Germinal center (tissue), 1 donor: ENCODE measurements around the gene GLIS1.

ENCODE experiments used
- DNase-seq: peaks from one replicate; pipeline ENCODE4 v3.0.0; 2012; ENCODE audit warnings: mixed read lengths, low spot score

Gene GLIS1

GRCh38 chr1:53526451-53527101 lies 212.4 kb downstream of the GLIS1 start:
- DNase-seq = no peak

- no peak for DNase-seq
Measured at GRCh38 chr1:53525595-53525994, 213.4 kb downstream of the GLIS1 start.

GRCh38 chr1:53524428-53525375 lies 214.3 kb downstream of the GLIS1 start:
- no peak for DNase-seq

- no peak for DNase-seq
Measured at GRCh38 chr1:53521924-53522552, 216.9 kb downstream of the GLIS1 start.

- DNase-seq = no peak
Measured at GRCh38 chr1:53520481-53520880, 218.5 kb downstream of the GLIS1 start.

- no peak for DNase-seq
Measured at GRCh38 chr1:53519421-53519820, 219.5 kb downstream of the GLIS1 start.

- DNase-seq = no peak
Measured at GRCh38 chr1:53518775-53519174, 220.2 kb downstream of the GLIS1 start.

GRCh38 chr1:53517821-53518352 lies 221.1 kb downstream of the GLIS1 start:
- DNase-seq = no peak

- no peak for DNase-seq
Measured at GRCh38 chr1:53517109-53517508, 221.9 kb downstream of the GLIS1 start.

- DNase-seq = no peak
Measured at GRCh38 chr1:53516181-53516580, 222.8 kb downstream of the GLIS1 start.

- no peak for DNase-seq
Measured at GRCh38 chr1:53514436-53514835, 224.5 kb downstream of the GLIS1 start.

- no peak for DNase-seq
Measured at GRCh38 chr1:53513846-53514245, 225.1 kb downstream of the GLIS1 start.

- no peak for DNase-seq
Measured at GRCh38 chr1:53512807-53513755, 225.9 kb downstream of the GLIS1 start.

GRCh38 chr1:53511933-53512806 lies 226.8 kb downstream of the GLIS1 start:
- DNase-seq = no peak

GRCh38 chr1:53511323-53511932 lies 227.5 kb downstream of the GLIS1 start:
- DNase-seq = no peak

GRCh38 chr1:53510215-53510614 lies 228.7 kb downstream of the GLIS1 start:
- no peak for DNase-seq

- DNase-seq = no peak
Measured at GRCh38 chr1:53509775-53510174, 229.2 kb downstream of the GLIS1 start.

GRCh38 chr1:53508991-53509666 lies 229.8 kb downstream of the GLIS1 start:
- DNase-seq = no peak
